NOMO-1 treated with dmso at 0.1 percent for 144 hours (cell line): ENCODE data around the gene CCDC187.

Experiments used
- DNase-seq: peaks from one replicate; lab custom pipeline; 2025; ENCODE audit not compliant: unreplicated experiment; lab: John Stamatoyannopoulos, UW

Gene CCDC187

GRCh38 chr9:136300016-136300545 lies 3.8 kb downstream of the CCDC187 start:
- no peak for DNase-seq

- no peak for DNase-seq
Observed at GRCh38 chr9:136299541-136299940, 4.4 kb downstream of the CCDC187 start.

DNA sequence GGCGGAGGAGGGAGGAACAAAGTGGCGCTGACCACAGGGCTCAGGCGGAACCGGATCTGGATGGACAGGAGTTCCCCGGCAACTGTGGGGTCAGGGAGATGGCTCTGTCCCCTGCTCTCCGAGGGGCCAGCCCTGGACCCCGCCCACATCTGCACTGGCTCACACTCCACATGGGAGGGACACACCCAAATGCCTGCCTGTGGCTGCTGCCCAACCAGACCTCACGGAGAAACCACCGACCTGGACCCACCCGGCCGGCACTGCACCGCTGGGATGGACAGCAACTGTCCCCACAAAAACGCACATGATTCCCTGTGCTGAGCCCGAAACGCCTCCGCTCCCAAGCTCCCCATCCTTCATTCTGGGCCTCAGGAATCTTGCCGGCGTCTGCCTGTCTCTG lies 4.8 kb downstream of the CCDC187 start:
- DNase-seq, result no peak

DNA sequence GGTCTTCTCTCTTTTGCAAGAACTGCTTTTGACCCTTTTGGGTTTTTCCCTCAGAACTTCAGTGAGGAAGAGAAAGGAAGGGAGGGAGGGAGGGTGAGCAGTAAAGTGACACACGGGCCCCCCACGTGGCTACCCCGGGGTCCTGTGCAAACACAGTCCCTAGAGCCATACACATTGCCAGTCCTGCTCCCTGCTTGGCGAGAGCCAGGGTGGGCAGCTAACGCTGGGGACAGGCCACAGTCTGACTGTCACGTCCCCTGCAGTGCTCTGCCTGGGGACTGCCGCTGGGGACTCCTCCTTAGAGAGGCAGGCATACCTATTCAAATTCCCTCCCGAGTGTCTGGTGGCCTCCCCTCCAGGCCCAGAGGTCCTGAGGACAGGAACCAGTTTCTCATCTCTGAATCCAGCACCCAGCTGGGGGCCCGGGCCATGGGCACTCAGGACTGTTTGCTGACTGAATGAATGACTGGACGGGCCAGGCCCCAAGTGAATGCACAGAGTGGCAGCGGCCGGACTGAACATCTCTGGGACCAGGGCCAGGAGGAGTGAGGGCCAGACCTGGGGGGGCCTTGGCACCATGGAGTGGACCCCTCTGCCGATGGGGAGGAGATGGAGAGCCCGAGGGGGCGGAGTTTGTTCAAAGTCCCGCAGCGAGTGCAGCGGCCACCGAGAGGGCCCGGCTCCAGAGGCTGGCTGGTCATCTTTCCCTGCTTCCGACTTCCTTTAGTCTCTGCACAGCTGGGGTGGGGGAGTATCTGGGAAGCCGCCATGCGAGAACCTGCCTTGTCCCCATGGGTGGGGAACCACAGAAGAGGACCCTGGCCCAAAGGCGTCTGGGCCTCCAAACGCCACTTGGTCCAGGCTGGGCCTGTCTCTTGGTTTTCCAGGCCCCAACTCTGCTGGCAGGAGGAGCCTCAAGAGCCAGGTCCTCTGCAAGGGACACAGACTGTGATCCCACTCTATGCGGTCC lies 5.8 kb downstream of the CCDC187 start:
- DNase-seq, result no peak

GRCh38 chr9:136297016-136297691 lies 6.7 kb downstream of the CCDC187 start:
- no peak for DNase-seq

DNA sequence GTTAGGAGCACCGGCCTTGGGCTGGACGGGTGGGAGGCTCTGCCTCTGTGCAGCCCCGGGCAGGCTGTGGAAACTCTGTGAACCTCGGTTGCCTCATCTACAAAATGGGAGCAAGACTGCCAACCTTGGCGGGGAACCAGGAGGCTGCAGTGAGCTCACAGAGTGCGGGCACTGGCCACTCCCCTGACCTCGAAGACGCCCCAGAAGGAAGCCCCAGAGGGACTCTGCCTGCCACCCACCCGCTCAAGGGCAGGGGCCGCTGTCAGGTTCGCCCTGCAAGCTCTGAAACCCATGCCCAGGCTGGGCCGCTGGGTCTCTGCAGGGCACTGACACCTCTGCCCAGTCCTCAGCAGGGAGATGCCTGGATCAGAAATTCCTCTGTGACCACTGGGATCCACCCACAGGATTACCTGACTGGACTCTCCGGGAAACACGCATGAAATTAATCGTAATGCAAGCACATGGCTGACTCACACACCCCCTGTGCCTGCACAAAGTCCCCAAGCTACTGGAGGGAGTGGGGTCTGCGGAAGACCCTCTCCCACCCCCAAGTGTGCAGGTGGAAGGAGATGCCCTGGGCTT lies 7.4 kb downstream of the CCDC187 start:
- no peak for DNase-seq

DNA sequence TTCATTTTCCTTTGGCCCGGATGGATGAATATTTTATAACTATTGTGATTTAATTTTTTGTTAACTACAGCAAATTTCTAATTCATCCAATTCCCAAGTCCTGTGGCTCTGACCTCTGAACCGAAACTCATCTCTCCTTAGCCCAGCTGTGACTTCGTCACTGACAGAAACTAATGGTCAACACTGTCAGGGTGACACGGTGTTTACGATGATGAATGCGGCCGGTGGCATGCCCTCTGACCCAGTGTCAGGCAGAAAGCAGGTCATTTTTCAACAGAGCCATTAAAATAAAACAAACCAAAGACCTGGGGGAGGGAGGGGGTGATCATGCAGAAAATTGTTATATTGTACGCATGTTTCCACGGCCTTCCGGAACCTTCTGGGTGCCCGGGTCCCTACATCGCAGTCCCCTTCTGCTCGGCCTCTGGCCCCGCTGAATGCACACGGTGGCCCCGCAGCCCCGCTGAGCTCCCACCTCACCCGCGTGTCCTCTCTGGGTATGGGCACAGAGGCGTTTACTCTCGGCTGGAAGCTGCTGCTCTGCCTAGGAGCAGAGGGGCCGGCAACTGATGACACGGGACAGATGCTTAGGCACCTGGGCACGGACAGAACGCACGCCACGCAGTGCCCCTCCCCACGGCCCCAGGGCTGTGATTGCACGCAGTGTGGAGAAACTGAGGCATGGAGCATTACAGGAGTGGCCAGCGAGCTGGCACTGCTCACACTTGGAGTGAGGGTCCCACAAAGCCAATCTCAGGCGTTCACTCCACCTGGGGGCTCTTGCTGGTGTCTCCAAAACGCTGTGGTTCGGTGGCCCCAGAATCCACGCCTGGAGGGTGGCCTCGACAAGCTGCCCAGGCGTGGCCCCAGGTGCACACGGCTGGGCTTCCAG lies 8.1 kb downstream of the CCDC187 start:
- DNase-seq, result no peak

DNA sequence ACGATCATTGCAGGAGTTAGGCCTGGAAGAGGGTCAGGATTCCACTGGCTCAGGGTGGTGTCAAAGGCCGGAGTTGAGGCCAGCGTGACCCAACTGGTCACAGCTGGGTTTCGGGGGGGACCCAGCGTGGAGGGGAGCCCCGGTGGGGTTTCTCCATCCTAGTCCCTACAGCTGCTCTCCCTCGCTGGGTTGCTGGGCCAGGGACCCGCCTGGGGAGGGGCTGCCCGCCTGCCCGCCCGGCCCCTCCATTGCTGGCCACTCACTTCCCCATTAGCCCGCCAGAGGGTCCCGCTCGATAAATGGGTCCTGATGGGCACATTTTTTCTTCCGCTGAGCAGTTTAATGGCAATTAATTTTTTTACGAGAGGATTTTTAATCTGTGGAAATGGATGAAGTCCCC lies 8.8 kb downstream of the CCDC187 start:
- no peak for DNase-seq

GRCh38 chr9:136294437-136294836 lies 9.5 kb downstream of the CCDC187 start:
- DNase-seq, result no peak

GRCh38 chr9:136293476-136294077 lies 10.3 kb downstream of the CCDC187 start:
- no peak for DNase-seq

- DNase-seq, result no peak
Observed at GRCh38 chr9:136292591-136293448, 11.1 kb downstream of the CCDC187 start.

DNA sequence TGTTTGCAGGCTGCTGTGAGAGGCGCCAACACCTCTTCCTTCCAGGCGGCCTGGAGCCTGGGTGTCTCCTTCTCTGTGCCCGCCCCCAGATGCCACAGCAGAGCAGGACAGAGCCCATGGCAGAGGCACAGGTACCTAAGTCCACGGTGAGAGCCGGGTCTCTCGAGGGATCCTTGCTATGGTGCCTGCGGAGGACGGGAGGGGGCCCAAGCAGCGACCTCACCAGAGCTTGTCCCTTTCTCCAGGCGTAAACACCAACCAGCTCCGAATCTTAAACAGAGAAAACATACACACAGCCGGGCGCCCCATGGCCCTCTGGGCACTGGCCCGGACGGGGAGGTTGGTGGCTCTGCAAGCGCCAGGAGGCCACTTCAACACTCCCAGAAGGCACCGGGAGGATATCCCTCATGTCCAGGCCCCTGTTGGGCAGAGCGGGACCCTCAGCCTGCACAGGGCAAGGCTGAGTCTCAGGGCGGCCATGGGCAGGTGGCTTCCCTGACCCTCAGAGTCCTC lies 11.8 kb downstream of the CCDC187 start:
- no peak for DNase-seq

DNA sequence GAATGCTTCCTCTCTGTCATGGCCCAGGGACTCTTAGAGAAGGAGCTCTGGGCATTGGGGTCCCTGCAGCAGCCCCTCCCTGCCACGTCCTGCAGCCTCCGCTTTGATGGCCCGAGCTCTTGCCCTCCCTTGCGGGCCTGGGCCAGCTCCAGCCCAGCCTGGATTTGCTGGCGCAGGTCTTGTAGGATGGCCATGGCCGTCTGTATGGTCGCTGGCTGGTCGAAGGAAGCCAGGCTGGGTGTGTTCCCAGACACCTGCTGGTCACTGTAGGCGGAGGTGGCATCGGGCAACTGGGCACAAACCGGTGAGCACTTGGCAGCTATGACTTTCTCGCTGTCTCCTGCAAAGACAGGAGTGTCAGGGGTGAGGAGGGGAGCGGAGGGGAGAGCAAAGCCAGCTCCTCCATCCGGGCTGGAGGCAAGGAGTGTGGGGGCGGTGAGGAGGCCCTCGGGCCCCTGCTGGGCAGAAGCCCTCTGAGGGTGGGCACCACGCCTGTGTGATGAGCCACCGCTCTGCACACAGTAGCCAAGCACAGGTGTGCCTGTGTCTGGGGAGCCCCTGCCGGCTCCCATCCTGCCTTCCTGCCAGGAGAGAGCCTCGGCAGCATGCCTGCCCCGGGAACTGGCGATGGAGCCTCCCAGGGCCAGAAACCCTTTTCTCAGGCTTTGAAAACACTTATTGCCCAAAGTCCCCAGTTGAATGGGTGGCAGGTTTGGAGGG lies 12.4 kb downstream of the CCDC187 start:
- no peak for DNase-seq

DNA sequence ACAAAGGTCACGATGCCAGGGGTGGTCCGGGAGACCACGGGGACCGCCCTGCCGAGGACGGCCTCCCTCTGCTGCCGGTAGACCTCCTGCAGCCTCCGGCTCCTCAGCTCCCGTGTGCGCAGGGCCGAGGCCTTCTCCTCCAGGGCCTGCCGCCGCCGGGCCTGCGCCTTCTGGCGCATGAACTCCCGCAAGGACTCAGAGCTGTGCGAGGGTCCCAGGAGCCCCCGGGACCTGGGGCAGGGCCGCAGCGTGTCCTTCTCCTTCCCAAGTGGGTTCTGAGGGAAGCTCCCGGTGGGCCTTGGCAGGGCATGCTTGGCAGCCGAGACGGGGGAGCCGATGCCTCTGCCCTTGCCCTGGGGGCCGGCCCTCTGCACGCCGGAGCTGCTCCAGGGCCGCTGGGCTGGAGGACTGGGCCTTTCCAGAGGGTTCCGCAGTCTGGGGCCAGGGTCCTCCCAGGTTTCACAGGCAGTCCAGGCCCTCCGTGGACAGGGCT lies 13.3 kb downstream of the CCDC187 start:
- DNase-seq, result no peak

DNA sequence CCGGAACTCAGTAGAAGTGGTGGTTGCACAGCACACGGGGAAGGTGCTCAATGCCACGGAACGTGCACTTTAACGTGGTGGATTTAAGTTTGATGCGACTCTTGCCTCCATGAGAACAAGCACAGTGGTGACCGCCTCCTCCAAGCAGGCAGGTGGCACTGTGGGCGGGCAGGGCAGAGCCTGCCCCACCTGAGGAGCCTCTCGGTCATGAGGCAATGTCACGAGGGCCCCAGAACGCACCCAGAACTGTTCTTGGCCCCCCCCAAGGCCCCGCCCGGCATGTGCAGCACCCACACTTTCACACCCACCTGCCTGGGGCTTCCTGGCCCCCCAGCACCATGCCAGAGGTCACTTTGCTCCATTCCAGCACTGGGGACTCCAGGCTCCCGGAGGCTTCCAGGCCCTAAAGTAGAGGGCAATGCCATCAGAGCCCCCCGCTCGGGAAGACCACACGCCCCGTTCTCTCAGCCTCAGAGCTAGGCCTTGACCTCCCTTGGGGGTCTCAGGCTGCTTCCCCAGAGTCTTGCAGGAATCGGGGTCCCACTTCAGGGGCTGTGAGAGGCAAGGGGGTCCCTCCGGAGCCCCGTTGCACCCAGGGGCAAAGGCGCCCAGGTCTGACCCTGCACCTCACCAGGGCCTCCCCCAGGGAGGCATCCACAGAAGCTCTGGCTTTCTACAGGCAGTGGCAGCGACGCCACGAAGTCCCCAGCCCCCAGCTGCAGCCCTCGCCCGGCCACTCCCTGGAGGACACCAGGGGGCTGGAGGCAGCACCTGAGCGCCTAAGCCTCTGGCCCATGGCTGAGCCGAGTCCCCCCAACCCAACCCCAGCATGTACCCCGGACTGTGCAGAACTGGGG lies 14.0 kb downstream of the CCDC187 start:
- no peak for DNase-seq

- DNase-seq, result no peak
Observed at GRCh38 chr9:136287960-136288753, 15.7 kb downstream of the CCDC187 start.

DNA sequence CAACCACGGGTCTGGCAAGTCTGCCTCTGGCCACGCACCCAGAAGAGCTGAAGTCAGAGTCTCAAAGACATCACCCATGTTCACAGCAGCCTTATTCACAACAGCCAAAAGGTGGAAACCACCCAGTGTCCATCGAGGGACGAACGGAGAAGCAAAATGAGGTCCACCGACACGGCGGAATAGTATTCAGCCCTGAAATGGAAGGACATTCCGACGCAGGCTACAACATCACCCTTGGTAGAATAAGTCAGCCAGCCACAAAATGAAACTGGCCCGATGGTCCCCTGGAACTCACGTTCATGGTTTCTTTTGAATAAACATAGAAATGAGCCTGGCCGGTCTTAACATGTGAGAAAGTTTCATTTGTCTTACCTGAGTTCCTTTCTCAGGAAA lies 16.9 kb downstream of the CCDC187 start:
- no peak for DNase-seq
